NCI-H345 (cell line): ENCODE results near the gene MIAT.

Source experiments
- DNase-seq: peaks from one replicate; lab custom pipeline; 2025; lab: John Stamatoyannopoulos, UW

MIAT gene

DNA sequence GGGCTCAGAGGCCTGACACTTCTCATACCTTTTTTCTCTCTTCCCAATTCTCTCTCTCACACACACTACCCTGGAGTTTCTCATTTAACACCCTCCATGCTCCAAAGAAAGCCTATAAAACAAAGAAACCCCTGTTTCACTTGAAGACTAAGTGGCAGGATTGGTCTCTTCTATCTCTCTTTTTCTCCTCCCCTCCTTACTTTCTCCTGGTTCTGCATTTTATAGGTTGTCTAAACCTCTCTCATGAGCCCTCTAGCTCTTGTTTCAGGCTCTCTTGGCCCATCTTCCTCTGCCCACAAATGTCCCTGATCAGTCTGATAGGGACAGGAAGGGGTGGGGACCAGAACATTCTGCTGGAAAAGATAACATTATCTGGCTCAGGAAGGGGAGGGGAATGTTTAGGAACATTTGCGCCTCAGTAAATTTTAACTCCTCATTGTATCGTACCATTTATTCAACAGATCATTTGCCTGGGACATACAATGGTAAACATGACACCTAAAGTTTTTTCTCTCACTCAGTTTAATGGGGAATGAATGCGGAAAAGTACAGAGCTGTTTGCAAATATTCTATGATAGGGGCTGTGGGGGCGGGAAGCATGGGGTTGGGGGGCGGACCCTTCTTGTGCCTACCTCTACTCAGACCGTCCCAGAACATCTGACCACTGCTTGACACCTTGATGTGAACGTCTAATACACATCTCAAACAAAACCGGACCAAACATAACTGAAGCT is 24.8 kb upstream of the MIAT start:
- no peak for DNase-seq

DNA sequence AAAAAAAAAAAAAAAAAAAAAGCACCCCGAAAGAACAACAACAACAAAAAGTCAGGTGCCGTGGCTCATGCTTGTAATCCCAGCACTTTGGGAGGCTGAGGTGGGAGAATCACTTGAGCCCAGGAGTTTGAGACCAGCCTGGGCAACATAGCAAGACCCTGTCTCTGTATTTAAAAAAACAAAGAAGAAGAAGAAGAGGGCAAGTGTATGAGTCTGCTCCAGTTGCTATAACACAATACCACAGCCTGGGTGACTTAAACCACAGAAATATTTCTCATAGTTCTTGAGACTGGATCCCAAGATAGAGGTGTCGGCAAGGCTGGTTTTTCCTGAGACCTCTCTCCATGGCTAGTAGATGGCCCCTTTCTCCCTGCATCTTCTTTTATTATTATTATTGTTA is 23.2 kb upstream of the MIAT start:
- DNase-seq: no peak

DNA sequence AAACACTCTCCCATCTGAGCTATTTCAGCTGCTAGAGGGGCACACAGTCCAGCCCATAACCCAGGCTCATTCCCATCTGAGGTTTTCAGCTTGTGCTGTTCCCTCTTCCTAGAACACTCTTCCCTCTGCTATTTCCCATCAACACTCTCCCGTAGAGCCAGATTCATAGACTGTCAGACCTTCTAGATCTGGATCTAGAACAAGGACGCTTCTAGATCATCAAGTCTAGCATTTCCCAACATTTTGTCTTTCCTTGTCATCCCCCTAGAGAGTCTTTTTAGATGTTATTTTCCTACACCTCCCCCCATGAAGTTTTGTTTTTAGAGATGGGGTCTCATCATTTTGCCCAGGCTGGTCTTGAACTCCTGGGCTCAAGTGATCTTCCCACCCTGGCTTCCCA is 22.3 kb upstream of the MIAT start:
- no peak for DNase-seq

DNA sequence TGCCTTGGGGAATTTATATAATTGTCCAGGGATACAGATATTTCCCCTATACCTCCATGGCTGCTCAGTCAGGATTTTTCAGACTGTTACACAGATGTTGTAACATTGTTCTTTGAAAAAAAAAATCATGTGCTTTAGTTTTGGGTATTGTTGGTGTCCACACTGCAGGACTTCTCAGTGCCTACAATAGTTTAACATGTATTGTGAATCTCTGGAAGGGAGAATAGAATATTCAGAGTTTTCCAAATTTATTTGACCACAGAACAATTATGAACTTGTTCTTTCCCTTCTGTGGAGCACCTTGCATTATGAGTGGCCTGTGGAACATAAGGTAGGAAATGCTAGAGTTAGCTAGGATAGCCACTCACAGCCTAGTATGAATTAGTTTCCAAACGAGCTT is 21.1 kb upstream of the MIAT start:
- DNase-seq: no peak

DNA sequence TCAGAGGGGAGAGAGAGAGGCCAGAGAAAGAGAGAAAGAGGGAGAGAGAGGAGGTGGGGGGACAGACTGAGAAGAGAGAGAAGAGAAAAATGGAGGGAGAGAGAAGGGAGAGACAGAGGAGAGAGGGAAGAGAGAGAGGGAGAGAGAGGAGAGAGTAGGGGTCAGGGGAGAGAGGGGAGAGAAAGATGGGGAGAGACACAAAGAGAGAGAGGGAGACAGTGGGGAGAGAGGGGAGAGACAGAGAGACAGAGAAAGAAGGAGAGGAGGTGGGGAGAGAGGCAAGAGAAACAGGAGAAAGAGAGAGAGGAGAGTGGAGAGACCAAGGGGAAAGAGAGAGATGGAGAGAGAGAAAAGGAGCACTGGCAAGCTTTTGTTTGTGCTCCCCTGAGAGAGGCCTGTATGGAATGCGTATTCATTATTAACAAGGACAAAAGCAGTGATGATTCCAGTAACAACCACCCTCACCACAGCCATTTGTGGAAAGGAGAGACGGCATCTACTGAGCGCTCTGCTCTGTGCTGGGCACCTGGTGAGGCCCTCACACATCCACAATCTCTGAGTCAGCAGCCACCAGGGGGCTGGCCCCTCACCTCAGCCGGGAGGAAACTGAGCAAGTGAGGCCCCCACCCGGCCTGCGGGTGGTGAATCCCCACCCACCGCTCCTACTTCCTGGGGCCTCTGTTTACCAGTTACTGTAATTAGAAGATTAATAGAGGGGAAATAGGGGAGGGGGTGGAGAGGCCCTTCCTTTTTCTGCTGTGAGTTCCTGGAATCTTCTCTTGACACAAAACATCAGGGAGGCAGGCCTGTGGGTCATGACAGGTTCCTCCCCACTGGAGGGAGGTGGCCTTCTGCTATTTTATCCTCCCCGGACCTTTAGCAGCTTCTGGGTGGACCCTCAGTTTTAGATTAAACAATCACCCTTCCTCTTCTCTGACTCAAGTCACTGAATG is 14.6 kb upstream of the MIAT start:
- peak; percentile 20 for DNase-seq

DNA sequence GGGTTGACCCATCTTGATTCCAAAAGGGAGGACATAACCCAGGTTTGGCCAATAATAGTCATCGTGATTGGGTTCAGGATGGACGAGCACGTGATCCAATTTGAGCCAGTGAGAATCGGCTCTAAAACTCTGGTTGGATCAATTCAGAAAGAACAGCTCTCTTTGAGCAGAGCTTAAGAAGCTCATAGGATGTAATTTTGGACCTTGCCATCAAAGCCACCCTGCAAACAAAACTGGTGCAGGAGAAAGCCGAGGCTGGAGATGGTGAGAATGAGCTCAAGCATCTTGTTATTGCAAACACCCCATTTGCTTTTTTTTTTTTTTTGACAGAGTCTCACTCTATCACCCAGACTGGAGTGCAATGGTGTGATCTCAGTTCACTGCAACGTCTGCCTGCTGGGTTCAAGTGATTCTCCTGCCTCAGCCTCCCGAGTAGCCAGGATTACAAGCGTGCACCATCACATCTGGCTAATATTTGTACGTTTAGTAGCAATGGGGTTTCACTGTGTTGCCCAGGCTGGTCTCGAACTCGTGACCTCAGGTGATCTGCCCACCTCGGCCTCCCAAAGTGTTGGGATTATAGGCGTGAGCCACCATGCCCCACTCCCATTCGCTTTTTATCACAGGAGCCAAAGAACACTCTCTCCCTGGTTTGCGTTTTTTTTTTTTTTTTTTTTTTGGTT is 13.8 kb upstream of the MIAT start:
- no peak for DNase-seq

DNA sequence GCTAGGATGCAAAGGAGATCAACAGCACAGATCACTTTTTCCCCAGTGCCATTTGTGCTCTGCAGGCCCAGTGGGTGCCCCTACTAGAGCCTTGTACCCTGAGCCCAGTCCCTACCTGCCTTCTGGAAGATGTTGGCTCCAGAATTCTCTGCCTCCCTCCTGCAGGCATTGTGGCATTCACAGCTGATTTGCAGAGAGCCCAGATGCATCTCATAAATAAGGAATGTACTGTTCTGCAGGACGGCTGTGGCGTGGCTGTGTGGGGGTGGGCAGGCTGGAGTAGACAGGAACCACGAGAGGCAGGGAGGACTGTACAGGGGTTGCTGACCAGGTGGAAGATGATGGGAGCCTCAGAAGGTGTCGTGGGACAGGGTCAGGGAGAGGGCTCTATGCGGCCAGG is 11.2 kb upstream of the MIAT start:
- peak; percentile 24 for DNase-seq

DNA sequence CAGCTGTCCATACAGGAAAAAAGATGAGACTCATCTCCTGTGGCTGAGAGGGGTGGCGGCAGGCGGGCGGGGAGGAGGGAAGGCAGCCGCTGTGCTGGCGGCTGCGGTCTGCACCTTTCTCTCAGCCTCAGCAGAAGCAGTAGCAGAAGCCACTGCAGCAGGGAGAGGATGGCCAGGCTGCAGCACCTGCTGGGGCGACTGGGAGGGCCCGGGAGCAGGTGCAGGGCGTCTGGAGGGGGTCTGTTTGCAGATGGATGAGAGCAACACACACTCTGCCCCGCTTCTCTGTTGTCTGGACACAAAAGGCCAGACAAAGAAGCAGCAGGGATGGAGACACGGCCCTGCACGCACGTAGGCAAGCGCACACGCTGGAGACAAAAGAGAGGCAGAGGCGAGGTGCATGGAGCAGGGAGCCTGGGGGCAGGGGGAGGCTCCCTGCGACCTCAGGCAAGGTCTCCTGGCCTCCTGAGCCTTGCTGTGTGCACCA is 9.3 kb upstream of the MIAT start:
- peak; percentile 97 for DNase-seq

DNA sequence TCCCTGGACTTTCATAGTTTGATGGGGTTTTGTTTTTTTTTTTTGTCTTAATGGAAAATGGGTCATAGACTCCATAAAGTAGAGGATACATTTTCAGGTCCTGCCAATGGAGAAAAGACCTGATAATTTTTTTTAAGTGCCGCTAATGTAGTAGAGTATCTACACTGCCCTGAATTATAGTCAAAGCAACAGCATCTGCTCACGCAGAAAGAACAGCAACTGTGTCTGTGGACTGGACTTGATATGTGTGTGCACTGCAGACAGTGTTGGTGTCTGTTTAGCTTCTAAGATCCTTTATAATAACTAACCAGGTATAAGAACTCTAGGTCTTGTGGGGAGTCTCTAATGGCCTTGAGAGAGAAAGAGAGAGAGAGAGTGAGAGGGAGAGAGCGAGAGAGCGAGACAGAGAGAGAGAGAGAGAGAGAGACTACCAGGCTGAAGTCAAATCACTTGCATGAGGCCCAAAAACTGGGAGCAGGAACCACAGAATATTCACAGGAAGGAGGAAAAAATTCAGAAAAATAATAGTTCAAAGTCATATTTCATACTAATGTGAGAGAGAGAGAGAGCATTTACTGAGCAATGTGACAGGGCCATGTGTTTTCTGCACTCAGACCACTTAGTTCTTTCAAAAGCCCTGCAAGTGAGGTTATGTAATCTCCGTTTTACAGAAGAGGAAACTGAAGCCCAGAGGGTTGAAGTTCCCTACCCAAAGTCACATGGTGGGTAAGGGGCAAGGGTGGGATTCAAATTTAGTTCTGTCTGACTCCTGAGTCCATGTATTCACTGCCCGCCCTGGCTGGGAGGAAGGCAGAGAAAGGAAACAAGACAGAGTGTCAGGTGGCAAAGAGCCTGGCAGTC is 8.6 kb upstream of the MIAT start:
- DNase-seq: peak; percentile 43

DNA sequence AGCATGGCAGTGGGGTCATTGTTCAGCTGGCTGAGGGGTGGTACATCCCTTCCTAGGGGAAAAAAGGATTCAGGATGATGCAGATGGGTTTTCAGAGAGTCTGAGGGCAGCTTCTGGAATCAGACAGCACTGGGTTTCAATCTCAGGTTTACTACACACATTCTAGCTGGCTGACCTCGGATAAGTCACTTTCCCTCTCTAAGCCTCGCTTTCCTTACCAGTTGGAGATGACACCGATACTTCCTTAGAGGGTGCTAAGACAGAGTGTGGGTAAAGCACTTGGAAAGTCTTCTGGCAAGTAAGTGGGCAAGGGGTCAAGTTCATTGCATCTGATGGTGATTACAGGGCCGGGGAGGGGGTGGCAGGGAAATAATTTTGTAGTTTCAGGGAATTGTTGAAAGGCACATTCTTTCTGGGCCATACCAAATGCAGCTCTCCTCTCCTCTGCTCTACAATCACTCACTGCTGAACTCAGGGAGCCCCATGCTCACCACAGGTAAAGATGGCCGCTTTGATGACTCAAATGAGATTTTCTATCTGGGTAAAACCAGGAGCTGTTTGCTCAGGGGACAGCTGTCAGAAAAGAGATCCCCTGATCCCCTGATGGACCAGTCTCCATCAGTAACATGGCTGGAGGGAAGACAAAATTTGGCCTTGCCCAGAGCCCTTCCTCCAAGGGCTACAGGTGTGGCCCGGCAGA is 6.5 kb upstream of the MIAT start:
- DNase-seq: no peak

DNA sequence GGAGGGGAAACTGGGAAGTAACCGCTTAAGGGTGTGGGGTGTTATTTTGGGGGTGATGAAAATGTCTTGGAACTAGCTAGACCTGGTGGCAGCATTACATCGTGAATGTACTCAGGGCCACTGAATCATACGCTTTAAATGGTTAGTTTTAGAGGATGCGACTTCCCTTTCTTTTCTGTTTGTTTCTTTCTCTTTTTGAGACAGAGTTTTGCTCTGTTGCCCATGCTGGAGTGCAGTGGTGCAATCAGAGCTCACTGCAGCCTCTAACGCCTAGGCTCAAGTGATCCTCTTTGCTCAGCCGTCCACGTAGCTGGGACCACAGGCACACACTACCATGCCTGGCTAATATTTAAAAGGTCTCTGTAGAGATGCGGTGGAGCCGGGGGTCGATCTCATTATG is 5.6 kb upstream of the MIAT start:
- DNase-seq: no peak

DNA sequence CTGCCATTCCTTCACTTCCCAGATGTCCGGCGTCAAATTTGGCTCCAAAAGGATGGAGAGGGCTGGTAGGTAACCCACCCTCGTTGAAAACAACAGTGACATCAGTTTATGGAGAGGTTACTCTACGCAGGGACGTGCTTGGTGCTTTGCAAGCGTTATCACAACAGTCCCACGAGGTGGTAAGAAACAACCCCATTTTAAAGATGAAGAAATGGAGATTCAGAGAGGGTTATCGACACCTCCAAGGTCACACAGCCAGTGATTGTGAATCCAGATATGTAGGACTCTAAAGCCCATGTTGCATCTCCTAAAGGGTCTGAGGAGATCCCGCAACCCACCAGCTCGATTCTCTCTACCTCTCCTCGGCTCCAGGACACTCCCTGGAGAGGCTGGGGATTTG is 773 bp downstream of the MIAT start:
- no peak for DNase-seq

DNA sequence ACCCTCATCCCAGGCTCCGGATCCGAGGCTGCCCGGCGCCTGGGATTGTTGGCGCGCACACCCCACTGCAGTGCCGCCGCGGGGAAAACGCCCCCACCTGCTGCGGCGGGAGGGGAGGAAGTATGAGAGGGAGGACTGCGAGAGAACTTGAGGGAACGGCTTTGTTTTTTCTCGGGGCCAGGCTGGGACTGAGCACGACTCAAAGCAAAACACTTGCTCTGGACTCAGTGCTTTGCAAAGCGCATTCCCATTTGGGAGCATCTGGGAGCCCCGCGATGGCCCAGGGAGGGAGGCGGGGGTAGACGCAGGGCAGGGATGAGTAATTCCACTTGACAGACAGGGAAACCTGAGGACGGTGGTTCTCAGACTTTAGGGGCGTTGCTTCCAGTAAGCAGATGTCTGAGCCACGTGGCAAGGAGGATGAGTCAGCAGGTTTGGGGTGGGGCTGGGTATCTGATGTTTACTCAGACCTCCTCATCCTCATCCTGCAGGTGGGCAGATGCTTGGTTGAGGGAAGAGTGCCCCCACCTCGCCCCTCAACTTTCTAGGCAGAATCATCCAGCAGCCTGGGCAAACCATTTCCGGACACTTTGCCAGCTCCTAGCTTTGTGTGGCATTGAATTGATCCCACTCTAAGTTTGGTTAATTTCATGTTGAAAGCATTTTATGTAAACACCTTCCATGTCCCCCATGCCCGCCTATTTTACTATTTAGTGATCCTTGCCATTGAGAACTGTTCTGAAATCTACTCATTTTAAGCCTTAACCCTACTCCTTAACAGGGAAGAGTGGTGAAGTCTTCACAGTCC is 1.5 kb downstream of the MIAT start:
- DNase-seq: peak; percentile 85

DNA sequence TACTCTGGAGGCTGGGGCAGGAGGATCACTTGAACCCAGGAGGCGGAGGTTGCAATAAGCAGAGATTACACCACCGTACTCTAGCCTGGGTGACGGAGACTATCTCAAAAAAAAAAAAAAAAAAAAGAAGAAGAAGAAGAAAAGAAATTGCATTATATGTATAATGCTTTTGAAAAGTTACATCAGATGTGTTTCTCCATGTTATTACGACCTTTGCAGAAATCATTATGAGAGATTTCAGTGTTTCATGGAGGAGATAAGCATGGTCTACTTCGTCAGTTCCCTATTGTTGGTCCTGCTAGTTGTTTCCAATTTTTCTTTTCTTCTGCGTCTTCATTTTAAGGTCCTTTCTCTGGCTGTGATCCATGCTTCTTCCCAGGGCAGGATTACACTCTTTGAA is 3.0 kb downstream of the MIAT start:
- DNase-seq: no peak

DNA sequence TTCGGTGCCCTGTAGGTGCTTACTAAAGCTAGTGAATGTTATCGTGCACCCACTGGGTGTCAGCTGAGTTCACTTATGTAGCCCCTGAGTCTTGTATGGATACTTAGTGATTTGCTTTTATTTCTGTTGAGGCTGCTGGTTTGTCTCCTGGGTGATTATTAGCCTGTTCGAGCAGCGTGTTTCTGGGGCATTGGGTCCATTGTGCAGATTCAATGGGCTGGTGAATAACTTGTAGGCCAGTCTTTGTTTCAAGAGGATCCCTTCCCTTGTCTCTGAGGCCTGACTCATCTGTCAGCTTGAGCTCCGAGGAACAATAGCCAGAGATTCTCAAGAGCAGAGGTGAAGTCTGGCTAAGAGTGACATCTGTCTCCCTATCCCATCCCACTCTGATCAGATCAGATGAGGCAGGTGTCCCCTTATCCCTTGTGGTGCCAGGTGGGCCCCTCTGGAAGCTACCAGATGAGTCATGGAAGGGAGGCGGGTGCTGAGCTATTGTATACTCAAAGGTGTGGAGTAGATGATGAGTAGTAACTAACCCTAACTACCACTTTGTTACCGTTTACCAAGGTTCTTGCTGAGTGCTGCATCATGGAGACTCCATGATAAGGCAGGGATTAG is 3.7 kb downstream of the MIAT start:
- peak; percentile 72 for DNase-seq

DNA sequence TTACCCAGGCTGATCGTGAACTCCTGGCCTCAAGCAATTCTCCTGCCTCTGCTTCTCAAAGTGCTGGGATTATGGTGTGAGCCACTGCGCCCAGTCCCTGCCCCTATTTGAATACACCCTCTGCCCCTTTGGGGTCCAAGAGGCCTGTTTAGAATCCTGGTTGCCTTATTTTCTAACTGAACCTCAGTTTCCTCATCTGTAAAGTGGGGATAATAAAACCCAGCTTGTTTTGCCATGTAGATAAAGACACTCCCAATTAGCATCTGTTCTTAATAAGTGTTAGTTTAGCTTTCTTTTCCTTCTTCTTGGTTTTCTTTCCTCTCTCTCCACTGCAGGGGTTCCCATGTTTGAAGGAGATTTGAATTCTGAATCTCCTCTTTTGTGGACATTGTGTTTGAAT is 4.8 kb downstream of the MIAT start:
- no peak for DNase-seq

DNA sequence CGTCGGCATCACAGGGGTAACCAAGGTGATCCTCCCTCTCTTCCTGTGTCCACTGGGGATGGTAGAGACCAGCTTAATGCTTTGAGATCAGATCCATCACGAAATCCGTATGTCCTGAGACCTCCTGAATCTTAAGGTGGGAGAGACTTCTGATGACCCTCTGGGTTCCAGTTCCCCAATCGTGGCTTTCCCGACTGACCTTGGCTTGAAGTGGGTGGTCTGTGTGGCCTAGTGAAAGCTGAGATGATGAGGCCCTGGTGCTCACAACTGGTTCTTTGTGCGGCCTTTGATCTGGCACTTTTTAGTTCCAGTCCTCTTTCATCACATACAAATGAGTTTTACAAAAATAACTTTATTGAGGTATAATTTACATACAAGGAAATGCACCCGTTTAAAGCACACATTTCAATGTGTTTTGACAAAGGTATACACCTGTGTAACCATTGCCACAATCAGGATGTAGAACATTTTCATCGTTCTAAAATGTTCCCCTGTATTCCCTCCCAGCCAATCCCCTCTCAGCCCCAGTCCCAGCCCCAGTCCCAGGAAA is 6.1 kb downstream of the MIAT start:
- no peak for DNase-seq

DNA sequence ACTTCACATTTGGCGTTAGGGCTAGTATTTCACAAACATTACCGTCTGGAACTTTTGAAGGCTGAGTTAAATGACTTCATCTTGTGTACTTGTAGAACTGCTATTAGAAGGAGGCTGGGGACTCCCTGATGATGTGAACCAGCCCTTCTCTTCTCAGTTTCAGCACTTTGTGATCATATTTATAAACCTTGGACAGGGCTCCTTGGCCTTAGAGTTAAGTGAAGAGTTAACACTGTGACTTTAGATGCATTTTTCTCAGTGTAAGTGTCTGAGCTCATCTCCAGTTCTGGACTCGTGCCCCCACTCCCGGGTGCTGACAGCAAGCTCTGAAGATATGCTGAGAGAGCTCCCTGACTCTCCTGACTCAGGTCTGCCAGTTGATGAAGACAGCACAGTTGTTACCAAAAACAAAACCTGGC is 8.4 kb downstream of the MIAT start:
- no peak for DNase-seq

DNA sequence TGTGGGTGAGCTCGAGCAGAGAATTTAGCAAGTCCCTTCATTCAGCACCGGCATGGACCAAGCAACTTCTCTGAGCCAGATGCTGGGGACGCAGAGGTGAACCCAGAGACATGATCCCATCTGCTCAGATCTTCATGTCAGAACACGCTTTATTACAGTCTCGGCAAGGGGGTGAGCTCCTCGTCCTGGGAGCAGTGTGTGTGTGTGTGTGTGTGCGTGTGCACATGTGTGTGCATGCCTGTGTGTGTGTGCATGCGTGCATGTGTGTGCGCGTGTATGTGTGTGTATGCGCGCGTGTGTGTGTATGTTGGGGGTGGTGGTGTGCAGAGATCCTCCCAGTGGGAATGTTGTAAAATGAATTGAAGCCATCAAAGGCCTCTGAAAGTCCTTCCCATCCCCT is 9.8 kb downstream of the MIAT start:
- no peak for DNase-seq
